ENCODE measurements around the gene STK11. TPM values are rescaled to one million over a fixed set of nuclear protein-coding genes. Genes with fewer than 3 reads are reported as not detected.

The STK11 gene
- total RNA-seq, 1 experiment from 2014 or later, result 56.7 TPM

GRCh38 chr19:1266129-1266915 is 60.7 kb downstream of the STK11 start:
- intact Hi-C loops (cut with micrococcal nuclease; ENCODE audit: unreplicated experiment), result loop anchor here (1.0 kb wide), 1 partner anchor 13 kb away; no protein-coding TSS in a partner anchor
- CTCF ChIA-PET, result interaction anchor here (0.6 to 5.4 kb wide), 19 partner anchors 9 to 464 kb away, joined by 3 to 440 read pairs (median 4); partner anchors contain the start of genes ATP5F1D and FAM174C
- Mint-ChIP-seq H3K9me3 (ENCODE audit: unreplicated experiment) (no peaks in the 10 kb centered on the region), H3K4me3 (ENCODE audit: unreplicated experiment) (peak overlapping the region; percentile 79), H3K4me1 (ENCODE audit: low read depth, unreplicated experiment) (peaks cover 38% of the 10 kb centered on the region), H3K27ac (ENCODE audit: unreplicated experiment) (peak overlapping the region; percentile 97), H3K27me3 (ENCODE audit: insufficient read depth, unreplicated experiment) (no peaks in the 10 kb centered on the region), H3K36me3 (ENCODE audit: insufficient read depth, unreplicated experiment) (peaks cover 70% of the 10 kb centered on the region)
- H3K36me3 ChIP-seq (ENCODE audit: control insufficient read depth, insufficient read depth, low read length), result no peaks in the 10 kb centered on the region
- peaks cover 63% of the 10 kb centered on the region for H3K4me1 ChIP-seq
- peak; percentile 95 to 96 for DNase-seq
- H3K9me3 ChIP-seq, result no peaks in the 10 kb centered on the region
- H3K4me3 ChIP-seq (ENCODE audit: low read depth, low read length), result peak overlapping the region; percentile 58
- BruUV-seq (replicated peaks), result TSS peak; percentile 42
- TF ChIP-seq, protein P1, sequence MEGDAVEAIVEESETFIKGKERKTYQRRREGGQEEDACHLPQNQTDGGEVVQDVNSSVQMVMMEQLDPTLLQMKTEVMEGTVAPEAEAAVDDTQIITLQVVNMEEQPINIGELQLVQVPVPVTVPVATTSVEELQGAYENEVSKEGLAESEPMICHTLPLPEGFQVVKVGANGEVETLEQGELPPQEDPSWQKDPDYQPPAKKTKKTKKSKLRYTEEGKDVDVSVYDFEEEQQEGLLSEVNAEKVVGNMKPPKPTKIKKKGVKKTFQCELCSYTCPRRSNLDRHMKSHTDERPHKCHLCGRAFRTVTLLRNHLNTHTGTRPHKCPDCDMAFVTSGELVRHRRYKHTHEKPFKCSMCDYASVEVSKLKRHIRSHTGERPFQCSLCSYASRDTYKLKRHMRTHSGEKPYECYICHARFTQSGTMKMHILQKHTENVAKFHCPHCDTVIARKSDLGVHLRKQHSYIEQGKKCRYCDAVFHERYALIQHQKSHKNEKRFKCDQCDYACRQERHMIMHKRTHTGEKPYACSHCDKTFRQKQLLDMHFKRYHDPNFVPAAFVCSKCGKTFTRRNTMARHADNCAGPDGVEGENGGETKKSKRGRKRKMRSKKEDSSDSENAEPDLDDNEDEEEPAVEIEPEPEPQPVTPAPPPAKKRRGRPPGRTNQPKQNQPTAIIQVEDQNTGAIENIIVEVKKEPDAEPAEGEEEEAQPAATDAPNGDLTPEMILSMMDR (IDR thresholded peaks at IDR 0.05; ENCODE audit: insufficient read depth in 1 of 2, low read depth in 1 of 2, low read length in 1 of 2, severe bottlenecking in 1 of 2, unreplicated experiment in 1 of 2), result peak in 1 of 2 experiments; percentile 3
- POLR2A ChIA-PET, result interaction anchor here (0.6 to 3.5 kb wide), 14 partner anchors 9 to 283 kb away, joined by 3 to 70 read pairs (median 8); partner anchors contain the start of genes ATP5F1D, FAM174C, REEP6 and WDR18
- no peaks in the 10 kb centered on the region for H3K27me3 ChIP-seq (replicated peaks; ENCODE audit: control insufficient read depth, insufficient read depth, low read length)

DNA sequence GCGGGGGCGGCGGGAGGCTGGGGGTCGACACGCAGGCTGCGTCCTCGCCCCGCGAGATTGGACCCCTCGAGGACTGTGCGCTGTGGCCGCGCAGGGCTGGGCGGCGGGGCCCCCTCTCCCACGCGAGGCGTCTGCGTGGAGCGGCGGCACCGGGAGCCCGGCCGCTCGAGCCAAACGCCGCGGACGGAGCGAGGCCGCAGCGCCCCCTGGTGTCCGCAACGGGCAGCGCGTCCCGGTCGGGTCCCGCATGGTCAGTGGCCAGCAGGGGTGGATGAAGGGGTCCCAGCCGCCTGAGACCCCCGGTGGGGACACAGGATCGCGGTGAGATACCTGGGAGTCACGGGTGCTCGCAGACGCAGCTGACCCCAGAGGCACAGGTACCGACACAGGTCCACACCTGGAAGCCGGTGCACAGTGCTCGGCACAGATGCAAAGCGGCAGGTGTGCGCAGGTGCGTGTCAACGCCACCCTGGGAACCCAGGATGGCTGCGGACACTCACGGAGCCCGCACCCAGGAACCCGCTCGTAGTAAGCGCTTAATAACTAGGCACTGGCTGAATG is 61.4 kb downstream of the STK11 start:
- no TSS peak for BruUV-seq (replicated peaks)
- Histone ChIP-seq H3K9me3 (no peaks in the 10 kb centered on the region), H3K4me1 (peaks cover 57% of the 10 kb centered on the region), H3K4me3 (ENCODE audit: low read depth, low read length) (peak overlapping the region; percentile 58), H3K27me3 (replicated peaks; ENCODE audit: control insufficient read depth, insufficient read depth, low read length) (no peaks in the 10 kb centered on the region), H3K36me3 (ENCODE audit: control insufficient read depth, insufficient read depth, low read length) (no peaks in the 10 kb centered on the region)
- Mint-ChIP-seq H3K27ac (ENCODE audit: unreplicated experiment) (peak overlapping the region; percentile 97), H3K9me3 (ENCODE audit: unreplicated experiment) (no peaks in the 10 kb centered on the region), H3K4me3 (ENCODE audit: unreplicated experiment) (peak overlapping the region; percentile 79), H3K27me3 (ENCODE audit: insufficient read depth, unreplicated experiment) (no peaks in the 10 kb centered on the region), H3K36me3 (ENCODE audit: insufficient read depth, unreplicated experiment) (peaks cover 70% of the 10 kb centered on the region), H3K4me1 (ENCODE audit: low read depth, unreplicated experiment) (peaks cover 31% of the 10 kb centered on the region)
- intact Hi-C loops (cut with micrococcal nuclease; ENCODE audit: unreplicated experiment), result loop anchor here (1.0 kb wide), 1 partner anchor 14 kb away; no protein-coding TSS in a partner anchor
- ChIA-PET CTCF (interaction anchor here (0.6 to 5.4 kb wide), 17 partner anchors 8 to 463 kb away, joined by 3 to 440 read pairs (median 4); partner anchors contain the start of genes ATP5F1D and FAM174C), POLR2A (interaction anchor here (0.6 to 3.5 kb wide), 13 partner anchors 11 to 283 kb away, joined by 3 to 70 read pairs (median 8); partner anchors contain the start of genes ATP5F1D, REEP6 and WDR18)
- TF ChIP-seq, protein P1 (IDR thresholded peaks at IDR 0.05; ENCODE audit: insufficient read depth in 1 of 2, low read depth in 1 of 2, low read length in 1 of 2, severe bottlenecking in 1 of 2, unreplicated experiment in 1 of 2), result peak; percentile 76 to 90
- DNase-seq, result peak in 1 of 2 experiments; percentile 88
